Hematopoietic multipotent progenitor cell treated with erythropoietin and hydrocortisone succinate and interleukin-3 and kit ligand, for 4 days (in vitro differentiated cells): ENCODE measurements around the gene HLA-DQB1.

Experiments used
- DNase-seq: peaks from one replicate; pipeline ENCODE4 v3.0.0-alpha.2; 2015

The HLA-DQB1 gene

GRCh38 chr6:32623693-32624092 lies 42.8 kb downstream of the HLA-DQB1 start:
- DNase-seq = peak; percentile 64

DNA sequence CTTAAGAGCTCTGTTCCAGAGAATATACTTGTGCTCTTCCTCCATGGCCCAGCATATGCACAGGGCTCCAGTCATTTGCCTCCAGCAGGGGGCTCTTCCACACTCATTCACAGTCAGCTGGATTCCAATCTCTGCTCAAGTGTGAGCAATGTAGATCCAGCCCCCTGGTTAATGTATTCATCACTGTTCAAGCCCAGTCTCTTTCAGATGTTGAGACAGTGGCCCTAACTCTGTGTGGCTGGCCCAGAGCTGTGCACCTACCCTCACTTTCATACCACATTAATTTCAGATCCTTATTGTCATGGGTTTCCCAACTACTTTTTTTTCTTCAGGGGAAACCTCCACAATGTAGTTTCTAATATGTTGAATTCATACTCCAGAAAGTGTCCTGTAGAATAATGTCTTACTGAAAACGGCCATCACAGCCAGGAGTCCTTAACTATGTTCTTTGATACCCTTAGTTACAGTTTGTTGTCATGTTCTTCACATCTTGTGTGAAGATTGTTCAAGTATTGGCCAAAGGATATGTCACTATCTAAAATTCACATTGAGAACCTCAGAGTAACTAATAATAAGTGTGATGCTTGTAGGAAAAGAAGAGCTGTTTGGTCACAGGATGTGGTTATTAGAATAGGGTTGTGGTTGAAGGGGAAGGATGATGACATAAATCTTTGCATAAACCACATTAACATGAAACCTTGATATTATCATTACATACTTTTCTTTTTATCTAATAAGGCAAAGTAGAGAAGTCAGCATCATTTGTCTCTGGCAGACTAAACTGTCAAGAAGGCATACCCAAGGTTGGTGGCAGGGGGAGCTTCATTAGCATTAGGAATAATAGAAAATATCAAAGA lies 43.7 kb downstream of the HLA-DQB1 start:
- peak; percentile 90 for DNase-seq

- no peak for DNase-seq
Measured at GRCh38 chr6:32621372-32621771, 45.1 kb downstream of the HLA-DQB1 start.

GRCh38 chr6:32617751-32618150 lies 48.7 kb downstream of the HLA-DQB1 start:
- DNase-seq = no peak

GRCh38 chr6:32615885-32616532 lies 50.4 kb downstream of the HLA-DQB1 start:
- no peak for DNase-seq

DNA sequence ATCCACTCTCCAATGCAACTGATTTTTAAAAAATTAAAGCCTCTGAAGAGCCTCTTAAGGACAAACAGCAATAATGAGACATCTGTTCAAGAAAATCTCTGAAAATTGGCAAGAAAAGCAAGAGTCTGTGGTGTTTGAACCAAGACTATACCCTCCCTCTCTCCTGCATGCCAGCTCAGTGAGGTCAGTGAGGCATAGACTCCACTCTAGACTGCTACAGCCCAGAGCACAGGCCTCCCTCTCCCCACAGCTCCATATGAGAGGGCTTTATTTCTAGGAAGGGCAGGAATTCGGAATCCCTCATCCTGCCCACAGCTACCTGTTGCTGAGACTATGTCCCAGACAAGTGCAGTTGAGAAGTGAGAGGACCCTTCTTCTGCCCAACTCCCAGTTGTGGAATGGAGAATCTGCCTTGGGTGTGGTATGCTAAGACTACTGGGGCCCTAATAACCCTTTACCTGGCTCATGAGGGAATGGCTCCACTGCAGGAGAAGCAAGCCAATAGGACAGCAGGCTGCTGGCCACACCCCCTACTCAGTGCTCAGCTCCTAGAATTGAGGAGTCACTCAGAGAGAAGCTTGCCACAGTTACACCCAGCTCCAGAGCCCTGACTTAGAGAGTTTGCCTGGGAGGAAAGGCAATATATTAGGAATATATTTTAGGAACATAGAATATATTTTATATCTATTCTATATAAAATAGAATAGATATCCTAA lies 51.9 kb downstream of the HLA-DQB1 start:
- no peak for DNase-seq

GRCh38 chr6:32613475-32613874 lies 53.0 kb downstream of the HLA-DQB1 start:
- DNase-seq = no peak

DNA sequence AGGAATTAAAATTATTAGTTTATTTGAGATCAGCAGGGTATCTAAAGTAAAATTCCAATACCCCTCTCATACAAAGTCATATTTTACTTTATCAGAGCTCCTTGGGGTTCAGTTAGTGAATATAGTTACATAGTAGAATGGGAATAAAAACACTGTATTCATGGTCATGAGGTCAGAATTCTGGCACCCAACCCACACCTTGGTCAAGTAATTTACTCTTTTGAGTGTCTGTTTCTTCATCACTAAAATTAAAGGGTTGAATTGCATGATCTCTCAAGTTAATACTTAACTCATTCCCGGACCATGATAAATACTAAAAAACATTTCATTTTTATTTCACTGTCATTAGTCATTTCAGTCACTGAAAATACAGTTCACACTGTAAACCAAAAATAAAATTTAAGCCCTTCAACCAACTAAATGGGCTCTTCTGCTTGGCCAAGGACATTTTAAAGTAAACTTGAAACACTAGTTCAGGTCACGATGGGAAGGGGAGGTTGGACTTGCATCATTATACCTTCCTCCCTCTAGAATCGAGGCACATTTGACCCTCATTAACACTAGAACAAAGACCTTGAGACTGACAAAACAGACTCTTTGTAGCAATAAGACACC lies 55.7 kb downstream of the HLA-DQB1 start:
- DNase-seq = no peak

DNA sequence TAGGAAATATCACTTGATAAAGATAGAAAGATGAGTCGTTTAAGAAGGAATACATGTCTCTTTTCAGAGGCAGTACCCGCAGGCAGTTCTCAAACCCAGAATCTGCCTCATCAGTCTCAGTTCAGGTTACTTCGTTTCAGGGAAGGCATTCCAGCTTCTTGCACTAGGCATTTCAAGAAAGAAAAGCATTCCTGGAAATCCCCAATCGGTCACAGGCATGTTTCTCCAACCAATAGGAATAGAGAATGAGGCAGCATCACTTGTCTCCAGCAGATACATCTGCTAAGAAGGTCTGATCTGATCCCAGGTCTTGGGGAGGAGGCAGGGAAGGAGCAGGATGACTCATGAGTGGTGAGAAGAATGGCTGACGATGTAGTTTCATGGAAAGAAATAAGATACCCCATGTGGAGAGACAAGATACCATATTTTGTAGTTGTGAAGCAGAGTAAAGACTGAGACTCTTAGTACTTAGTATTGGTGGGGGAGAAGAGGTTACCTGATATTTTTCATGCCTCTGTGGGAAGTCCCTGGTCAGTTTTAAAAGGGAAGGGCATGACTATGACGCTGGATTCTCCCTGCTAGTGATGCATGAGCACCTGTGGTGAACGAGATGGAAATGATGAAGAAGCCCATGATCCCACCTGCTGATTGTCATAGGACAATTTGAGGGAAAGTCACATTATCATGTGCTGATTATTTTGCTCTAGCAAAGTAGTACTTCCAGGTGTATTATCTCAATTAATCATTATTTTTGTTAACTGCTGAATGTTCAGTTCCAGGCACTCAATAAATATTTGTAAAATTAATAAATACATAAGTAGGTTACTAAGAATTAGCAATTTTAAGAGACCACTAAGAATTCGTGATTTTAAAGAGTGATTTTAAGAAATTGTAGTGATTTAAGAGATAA lies 56.5 kb downstream of the HLA-DQB1 start:
- DNase-seq = peak; percentile 94
